GM10266 (cell line): ENCODE data around the gene ECI1.

Experiments used
- DNase-seq: peaks from one replicate; pipeline ENCODE4 v3.0.0; 2012; ENCODE audit errors: extremely low spot score
- CTCF ChIP-seq: IDR thresholded peaks from 2 replicates; pipeline ENCODE4 v1.5.1; 2012; ENCODE audit warnings: mild to moderate bottlenecking, low read depth; ENCODE audit not compliant: control insufficient read depth, insufficient read depth; ENCODE audit errors: missing control alignments

Gene ECI1

GRCh38 chr16:2230376-2230775 lies 21.0 kb downstream of the ECI1 start:
- no peak for DNase-seq
- TF ChIP-seq CTCF = no peak

- TF ChIP-seq CTCF = no peak
- DNase-seq = no peak
Observed at GRCh38 chr16:2229632-2230250, 21.6 kb downstream of the ECI1 start.

- no peak for TF ChIP-seq CTCF
- DNase-seq = no peak
Observed at GRCh38 chr16:2229091-2229490, 22.3 kb downstream of the ECI1 start.

- no peak for DNase-seq
- no peak for TF ChIP-seq CTCF
Observed at GRCh38 chr16:2228161-2228824, 23.1 kb downstream of the ECI1 start.

GRCh38 chr16:2226918-2227317 lies 24.5 kb downstream of the ECI1 start:
- TF ChIP-seq CTCF = no peak
- no peak for DNase-seq

- no peak for DNase-seq
- TF ChIP-seq CTCF = no peak
Observed at GRCh38 chr16:2226245-2226793, 25.1 kb downstream of the ECI1 start.

- peak; percentile 66 for DNase-seq
- peak; percentile 20 for TF ChIP-seq CTCF
Observed at GRCh38 chr16:2223942-2224486, 27.4 kb downstream of the ECI1 start.
